ENCODE results near the gene JARID2.

JARID2 gene

GRCh38 chr6:15247500-15248450 is 1.9 kb downstream of the JARID2 start:
- peak; percentile 36 for DNase-seq

- DNase-seq = peak; percentile 98
Measured at GRCh38 chr6:15248451-15249370, 2.8 kb downstream of the JARID2 start.

GRCh38 chr6:15249371-15250019 is 3.6 kb downstream of the JARID2 start:
- no peak for DNase-seq

DNA sequence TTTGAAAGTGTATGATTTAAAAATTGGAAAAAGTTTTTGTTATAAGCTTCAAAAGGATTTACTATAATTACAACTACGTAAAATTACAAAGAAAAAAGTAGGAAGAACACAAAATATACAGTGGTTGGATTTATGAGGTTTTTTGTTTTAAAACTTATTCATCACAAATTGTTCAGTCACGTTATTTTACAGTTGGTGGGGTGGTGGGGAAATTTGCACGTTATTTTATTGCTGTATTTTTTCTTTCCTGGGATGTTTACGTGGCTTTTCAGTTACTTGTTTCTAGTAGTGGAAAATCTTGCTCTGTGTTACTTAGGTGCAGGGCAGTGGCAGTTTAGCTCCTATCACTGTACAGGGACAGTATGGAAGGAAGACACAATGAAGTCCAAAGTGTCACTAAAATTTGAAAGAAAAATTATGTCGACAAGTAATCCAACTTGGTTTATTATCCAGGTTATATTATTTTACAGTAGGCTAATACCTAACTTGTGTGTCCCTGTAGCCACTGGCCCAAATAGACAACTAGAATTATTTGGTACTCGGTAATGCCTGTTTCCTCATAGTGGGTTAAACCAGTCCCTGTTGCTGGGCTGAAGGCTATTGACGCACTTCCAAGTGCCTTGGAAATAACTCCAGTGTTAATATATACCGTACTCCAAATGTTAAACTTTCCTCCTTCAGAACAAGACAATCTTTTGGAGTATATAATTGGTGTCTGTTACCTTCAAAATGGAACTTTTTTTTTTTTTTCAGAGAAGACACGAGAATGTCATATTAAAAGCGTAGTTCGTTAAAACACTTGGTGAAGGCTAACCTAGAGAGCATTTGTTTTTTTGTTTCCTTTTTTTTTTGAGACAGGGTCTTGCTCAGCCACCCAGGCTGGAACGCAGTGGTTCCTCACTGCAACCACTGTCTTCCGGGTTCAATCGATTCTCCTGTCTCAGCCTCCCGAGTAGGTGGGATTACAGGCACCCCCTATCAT is 4.6 kb downstream of the JARID2 start:
- no peak for DNase-seq

DNA sequence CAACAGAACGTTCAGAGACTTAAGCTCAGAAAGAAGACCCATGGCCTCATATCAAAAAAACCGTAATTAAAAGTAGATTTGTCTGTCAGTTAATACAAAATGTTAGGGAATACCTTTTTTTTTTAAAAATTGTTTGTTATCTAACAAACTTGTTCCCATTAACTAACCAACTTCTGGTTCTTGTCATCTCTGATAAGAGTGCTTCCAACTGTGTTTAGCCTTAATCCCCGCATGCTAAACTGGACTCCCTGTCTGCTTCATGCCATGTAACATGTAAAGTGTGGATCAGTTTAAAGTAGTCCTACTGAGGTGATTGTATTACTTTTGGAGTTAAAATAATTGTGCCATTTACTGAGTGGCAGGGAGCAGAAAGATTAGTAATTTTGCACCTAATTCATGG is 6.3 kb downstream of the JARID2 start:
- no peak for DNase-seq

DNA sequence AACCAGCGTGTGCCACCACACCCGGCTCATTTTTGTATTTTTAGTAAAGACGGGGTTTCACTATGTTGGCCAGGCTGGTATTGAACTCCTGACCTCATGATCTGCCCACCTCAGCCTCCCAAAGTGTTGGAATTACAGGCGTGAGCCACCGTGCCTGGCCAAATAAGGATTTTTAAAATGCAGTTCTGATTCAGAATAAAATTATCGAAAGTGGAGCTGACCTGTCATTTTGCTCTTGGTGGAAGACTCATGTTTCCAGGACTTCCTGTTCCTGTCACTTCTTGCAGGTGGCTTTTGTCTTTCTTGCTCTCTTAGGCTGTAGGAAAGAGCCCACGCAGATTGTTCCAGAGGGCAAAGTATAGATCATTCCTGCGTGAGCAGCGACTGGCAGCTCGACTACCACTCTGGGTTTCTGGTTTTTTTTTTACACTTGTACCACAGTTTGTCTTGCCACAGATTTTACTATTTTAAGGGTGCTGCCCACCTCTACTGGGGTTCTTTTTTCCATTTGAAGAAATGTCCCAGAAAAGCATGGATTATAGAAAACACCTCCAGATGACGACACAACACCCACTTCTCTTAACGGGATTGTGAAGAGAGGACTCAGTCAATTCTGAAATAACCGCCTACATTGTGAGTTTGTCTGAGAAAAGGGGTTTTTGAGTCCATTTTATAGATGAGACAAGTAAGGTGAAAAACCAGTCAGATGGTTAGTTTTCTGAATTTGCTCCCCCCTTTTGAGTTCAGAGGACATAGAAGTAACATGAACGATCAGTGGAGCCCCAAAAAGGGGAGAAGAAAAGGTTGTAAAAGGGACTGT is 7.5 kb downstream of the JARID2 start:
- no peak for DNase-seq

GRCh38 chr6:15254070-15254975 is 8.5 kb downstream of the JARID2 start:
- DNase-seq = no peak

DNA sequence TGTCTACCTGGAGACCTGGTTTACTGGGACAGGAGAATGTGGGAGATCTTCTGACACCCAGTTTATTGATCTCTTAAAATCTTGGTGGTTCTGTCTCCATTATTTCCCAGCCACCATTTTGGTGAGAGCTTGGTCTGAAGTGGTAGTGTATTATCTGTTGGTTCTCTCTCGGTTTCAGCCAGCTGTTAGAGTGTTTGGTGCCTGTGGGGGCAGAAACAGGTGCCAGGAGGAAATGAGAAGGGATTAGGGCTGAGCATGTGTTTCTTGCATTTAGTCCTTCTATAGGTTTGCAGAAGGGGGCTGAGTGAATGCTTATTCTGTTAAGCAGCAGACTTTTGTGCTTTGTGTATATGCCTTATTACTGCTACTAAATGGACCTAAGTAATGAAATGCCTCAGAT is 9.6 kb downstream of the JARID2 start:
- no peak for DNase-seq

DNA sequence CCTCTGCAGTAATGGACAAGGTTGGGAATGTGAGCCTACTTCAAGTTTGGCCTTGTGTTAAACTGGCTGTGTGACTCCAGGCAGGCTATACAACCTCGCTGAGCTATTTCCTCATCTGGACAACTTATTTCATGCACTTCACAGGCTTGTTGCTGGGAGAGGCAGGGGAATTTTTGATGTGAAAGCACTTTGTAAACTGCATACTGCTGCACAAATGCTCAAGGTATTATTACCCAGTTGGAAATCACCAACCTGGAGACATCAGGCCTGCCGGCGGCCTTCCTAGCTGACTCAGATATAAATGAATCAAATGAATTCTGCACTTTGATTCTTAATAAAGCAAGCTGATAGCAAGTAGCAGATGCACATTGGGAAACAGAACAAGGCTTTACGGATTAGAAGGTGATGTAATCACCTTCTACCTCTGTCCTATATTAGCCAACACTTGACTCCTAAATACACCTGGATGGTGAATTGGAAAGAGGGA is 10.1 kb downstream of the JARID2 start:
- DNase-seq = no peak

DNA sequence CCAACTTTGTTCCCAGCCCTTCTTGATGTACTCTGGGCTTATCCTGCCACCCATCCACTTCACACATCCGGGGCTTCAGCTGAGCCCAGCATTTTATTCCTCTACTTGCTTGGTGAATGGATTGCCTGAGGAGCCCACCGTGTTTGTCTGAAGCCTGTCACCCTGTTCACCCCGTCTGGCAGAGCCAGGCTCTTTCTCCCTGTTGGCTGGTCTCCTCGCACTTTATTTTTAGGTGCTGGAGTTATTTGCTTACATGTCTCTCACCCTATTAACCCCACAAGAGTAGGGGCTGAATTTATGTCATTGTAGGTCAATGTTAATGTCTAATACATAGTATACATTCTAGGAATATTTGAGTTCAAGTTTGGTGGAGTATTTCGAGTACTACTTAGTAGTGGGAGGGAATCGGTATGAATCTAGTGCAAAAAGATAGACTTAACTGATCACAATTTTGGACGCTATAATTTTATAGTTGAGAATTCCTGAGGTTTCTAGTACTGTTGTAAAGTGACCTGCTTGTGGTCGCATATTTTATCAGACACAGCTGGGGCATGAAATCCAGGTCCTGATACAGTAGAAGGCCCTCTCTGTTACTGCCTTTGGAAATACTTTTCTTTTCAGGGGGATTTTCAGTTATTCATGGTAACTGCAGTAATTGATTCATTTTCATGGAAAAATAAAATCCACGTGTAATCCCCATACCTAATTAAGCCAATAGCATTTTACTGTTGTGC is 10.8 kb downstream of the JARID2 start:
- DNase-seq = no peak

DNA sequence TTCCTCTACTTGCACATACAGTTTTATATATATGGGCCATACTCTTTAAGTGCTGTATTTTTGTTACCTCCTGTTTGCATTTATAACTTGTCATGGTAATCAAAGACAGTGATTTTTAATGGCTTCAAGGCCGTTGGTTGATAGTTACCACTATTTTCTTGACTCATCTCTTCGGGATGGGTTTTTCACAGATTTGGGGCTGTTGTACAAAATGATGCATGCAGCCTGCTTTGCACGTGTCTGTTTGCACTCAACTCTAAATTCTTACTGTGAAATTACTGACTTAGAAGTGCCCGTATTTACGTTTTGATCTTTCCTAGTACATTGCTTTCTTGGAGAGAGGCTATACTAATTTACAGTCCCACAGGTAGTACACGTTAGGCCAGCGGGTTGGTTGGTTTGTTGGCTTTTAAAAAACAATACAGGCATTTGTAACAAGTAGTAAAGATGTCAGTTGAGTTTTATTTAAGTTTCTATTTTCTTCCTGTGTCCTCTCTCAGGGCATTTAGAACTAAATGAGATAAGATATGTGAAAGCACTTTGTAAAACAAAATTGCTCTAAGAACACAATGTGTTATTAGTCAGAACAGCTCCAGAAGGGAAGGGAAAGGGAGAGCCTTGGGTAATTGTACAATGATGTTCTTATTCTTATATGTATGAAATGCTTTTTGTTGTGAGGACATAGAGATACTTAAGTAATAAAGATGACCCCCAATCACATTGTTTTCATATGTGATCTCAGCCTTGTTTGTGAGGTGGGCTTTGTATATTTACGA is 11.7 kb downstream of the JARID2 start:
- DNase-seq = no peak

DNA sequence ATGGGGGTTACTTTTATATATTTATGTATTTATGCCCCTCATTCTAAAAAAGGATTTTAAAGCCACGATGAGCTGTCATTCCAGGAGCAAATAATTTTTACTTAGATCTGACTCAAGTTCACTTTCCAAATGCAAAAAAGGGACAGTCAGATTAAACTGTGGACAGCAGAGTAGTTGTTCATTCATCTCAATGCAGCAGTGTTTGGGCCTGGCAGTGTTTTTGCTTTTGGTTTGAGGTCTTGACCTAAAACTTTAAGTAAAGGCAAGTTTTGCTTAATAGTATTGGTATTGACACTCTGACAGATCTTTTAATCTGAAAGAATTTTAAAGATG is 13.9 kb downstream of the JARID2 start:
- DNase-seq = no peak

DNA sequence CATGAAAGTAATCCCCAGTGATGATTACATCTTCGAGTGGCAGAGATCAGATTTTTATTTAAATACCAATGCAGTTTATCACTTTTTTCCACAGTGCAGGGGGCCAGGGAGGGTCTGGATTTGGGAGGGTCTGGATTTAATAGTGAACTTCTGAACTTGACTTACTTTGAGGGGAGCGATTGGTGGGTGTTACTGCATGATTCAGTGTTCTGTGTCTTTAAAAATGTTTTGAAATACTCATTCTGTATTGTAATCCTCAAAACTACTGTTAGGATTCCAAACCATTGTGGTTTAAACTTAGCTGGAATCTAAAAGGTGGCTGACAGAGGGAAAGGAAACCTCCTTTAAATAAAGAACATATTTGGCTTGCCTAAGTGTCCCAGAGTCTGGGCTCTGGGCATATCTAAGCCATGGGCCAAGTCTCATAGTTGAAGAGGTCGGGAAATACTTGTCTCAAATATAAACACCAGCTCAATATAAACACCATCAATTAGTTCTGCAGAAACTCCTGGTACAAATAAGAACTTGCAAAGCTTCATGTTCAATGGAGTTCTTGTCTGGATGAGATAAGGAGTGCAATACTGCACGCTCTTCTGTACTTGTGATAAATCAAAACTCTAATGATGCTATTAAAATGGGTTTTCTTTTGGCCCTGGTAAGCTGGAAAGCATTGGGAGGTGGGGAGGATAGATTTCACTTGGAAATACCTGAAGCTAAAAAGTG is 14.4 kb downstream of the JARID2 start:
- DNase-seq = no peak

GRCh38 chr6:15263780-15264374 is 18.0 kb downstream of the JARID2 start:
- no peak for DNase-seq

- no peak for DNase-seq
Measured at GRCh38 chr6:15264412-15264811, 18.5 kb downstream of the JARID2 start.

- no peak for DNase-seq
Measured at GRCh38 chr6:15264902-15265761, 19.3 kb downstream of the JARID2 start.
